ENCODE results near the gene PSMC3IP. TPM values are rescaled to one million over a fixed set of nuclear protein-coding genes. Genes with fewer than 3 reads are reported as not detected.

Gene PSMC3IP
- total RNA-seq, 1 donor from 2014 or later: 2.1 TPM

Other genes starting within 250 kb of the PSMC3IP start
- 44.9 TPM for gene STAT3, start 189.3 kb downstream of the PSMC3IP start, total RNA-seq
- gene CAVIN1, start 154.5 kb downstream of the PSMC3IP start, total RNA-seq: 238 TPM
- gene ATP6V0A1, start 118.9 kb downstream of the PSMC3IP start, total RNA-seq: 66.8 TPM
- 14.1 TPM for gene NAGLU, start 41.5 kb downstream of the PSMC3IP start, total RNA-seq
- gene HSD17B1, start 24.8 kb downstream of the PSMC3IP start, total RNA-seq: 1.6 TPM
- gene COASY, start 15.6 kb downstream of the PSMC3IP start, total RNA-seq: 6.3 TPM
- gene MLX, start 10.6 kb downstream of the PSMC3IP start, total RNA-seq: 21.9 TPM
- gene RETREG3, start 31.6 kb upstream of the PSMC3IP start, total RNA-seq: 47.5 TPM
- 13.0 TPM for gene TUBG1, start 32.0 kb upstream of the PSMC3IP start, total RNA-seq
- gene TUBG2, start 81.6 kb upstream of the PSMC3IP start, total RNA-seq: 1.6 TPM
- 20.4 TPM for gene PLEKHH3, start 99.3 kb upstream of the PSMC3IP start, total RNA-seq
- gene CCR10, start 104.1 kb upstream of the PSMC3IP start, total RNA-seq: 0.52 TPM
- gene CNTNAP1, start 104.8 kb upstream of the PSMC3IP start, total RNA-seq: 8.9 TPM
- 13.0 TPM for gene EZH1, start 167.3 kb upstream of the PSMC3IP start, total RNA-seq
- gene RAMP2, start 183.5 kb upstream of the PSMC3IP start, total RNA-seq: 16.2 TPM
- gene VPS25, start 195.7 kb upstream of the PSMC3IP start, total RNA-seq: 38.6 TPM
- gene WNK4, start 202.9 kb upstream of the PSMC3IP start, total RNA-seq: not detected
- gene COA3, start 221.0 kb upstream of the PSMC3IP start, total RNA-seq: 99.2 TPM
- 1.0 TPM for gene CNTD1, start 221.1 kb upstream of the PSMC3IP start, total RNA-seq
- gene BECN1, start 246.6 kb upstream of the PSMC3IP start, total RNA-seq: 44.9 TPM

Data from skeletal muscle tissue (tissue), 1 donor.